ENCODE measurements around the gene CENPA.

Gene CENPA

DNA sequence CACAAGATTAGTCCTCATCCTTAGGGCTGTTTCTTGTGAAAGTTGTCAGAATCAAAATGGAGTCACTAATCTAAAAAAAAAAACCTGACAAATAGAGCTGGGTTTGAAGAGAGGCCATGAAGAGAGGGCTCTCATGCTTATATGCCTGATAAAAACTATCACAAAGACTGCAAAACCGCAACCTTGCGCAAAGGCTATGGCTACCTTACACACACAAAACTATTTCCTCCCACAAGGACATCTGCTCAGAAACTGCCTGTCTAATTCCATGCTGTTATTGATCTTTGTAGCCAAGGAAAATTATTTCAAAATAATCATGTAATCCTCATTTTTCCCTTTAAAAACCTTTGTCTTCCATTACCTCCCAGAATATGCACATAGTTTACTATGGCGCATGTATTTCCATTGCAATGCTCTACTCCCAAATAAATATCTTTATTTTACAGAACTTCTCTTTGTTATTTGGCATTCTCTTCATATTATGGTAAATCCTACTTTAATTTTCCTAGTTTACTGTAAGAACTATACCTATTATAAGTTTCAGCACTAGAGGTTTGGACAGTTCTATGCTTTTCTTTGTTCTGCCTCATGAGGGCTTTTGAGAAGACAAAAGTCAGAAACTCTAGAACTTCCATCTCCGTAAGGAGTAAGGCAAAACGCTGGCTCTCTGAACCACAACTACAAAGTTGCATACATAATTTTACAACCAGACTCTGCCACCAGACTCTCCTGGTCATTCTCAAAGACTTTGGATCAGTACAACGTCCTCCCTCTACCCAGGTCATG lies 52.5 kb downstream of the CENPA start:
- no peak for DNase-seq (ENCODE audit: extremely low read depth in 1 of 2, low read depth in 1 of 2)

GRCh38 chr2:26840937-26841610 lies 55.2 kb downstream of the CENPA start:
- DNase-seq (ENCODE audit: extremely low read depth in 1 of 2, low read depth in 1 of 2), result no peak

DNA sequence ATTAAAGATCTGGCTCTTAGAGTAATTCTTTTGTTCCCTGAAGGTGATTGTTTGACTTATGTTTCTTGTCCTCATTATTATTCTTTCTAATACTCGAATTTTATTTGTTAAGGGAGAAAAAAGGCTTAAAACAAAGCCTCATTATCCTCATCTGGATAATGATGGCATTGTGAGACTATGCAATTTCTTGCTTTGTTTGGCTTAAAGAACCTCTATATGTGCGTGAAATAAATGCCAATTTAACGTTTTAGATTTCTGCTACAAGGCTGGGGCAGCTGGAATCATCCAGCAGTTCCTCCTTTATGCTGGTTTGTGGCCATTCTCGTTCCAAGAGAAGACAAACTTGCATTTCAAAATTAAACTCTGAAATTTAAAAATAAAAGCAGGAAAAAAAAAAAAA lies 57.2 kb downstream of the CENPA start:
- DNase-seq (ENCODE audit: extremely low read depth in 1 of 2, low read depth in 1 of 2), result no peak
